HepG2 (cell line): ENCODE measurements around the gene THAP9. TPM values are rescaled to one million over a fixed set of nuclear protein-coding genes. Genes with fewer than 3 reads are reported as not detected.

Source experiments
- PRDM15 ChIP-seq: sonication (generic); formaldehyde crosslinking; IDR thresholded peaks from 2 replicates; pipeline ENCODE4 v1.4.0; 2020; ENCODE audit warnings: missing genetic modification reagents
- polyA plus RNA-seq, 8 experiments: library from polyadenylated mRNA; depleted of rRNA in 3 of 8; stranded (reverse) in 7 of 8; unstranded in 1 of 8; fragments of >200 nt; fragmentation: Illumina TruSeq in 4 of 8; extraction: Trizol in 4 of 8; gene quantifications; 2 replicates each; pipeline versions ENCODE4 v1.2.1 to v1.2.3, GENCODE V29; 2011 to 2016; ENCODE audit warnings: low read depth in 4 of 8, missing spikeins in 1 of 8, mixed read lengths in 1 of 8; ENCODE audit not compliant: insufficient read depth in 1 of 8
- small RNA-seq, 3 experiments: library from RNA; depleted of rRNA; stranded (forward); fragments of <200 nt; gene quantifications; one replicate each; pipeline ENCODE3, GENCODE V24; 2012; ENCODE audit warnings: low read depth in 2 of 3, low replicate concordance in 1 of 3; ENCODE audit not compliant: insufficient read length in 3 of 3, insufficient read depth in 2 of 3
- total RNA-seq, 5 experiments: library from RNA; depleted of rRNA; stranded (reverse); fragments of >200 nt; fragmentation: Illumina TruSeq; extraction: Trizol; gene quantifications; 2 replicates each; pipeline ENCODE4 v1.2.3, GENCODE V29; 2016; ENCODE audit warnings: low read depth in 1 of 5

The THAP9 gene
- total and polyA plus RNA-seq, 2 of the 13 experiments (the other 11 are each of a cell fraction or from before 2014, with no cell fraction given) = 6.0 to 7.2 TPM

GRCh38 chr4:82969414-82969813 is 68.9 kb downstream of the THAP9 start (continued):
- TF ChIP-seq PRDM15 (CRISPR knock-in tag) = no peak

Small RNA genes lying within 50 kb of the gene (small RNA-seq; reads per million reads assigned to genes)
- 0 reads per million in 3 experiments for gene RF00019

Other genes starting within 250 kb of the THAP9 start
- not detected in 2 replicates for gene SCD5, start 101.9 kb upstream of the THAP9 start, total RNA-seq (2016; rRNA removed; fragmentation: Illumina TruSeq; extraction: Trizol)
- gene SCD5, start 101.9 kb upstream of the THAP9 start, polyA plus RNA-seq (2011; rRNA removed) = not detected in 2 replicates
- 231 and 351 TPM in 2 replicates for gene SEC31A, start 9.6 kb upstream of the THAP9 start, total RNA-seq (2016; rRNA removed; fragmentation: Illumina TruSeq; extraction: Trizol)
- 367 and 435 TPM in 2 replicates for gene SEC31A, start 9.6 kb upstream of the THAP9 start, polyA plus RNA-seq (2011; rRNA removed)
- 25.2 and 37.9 TPM in 2 replicates for gene LIN54, start 110.1 kb downstream of the THAP9 start, total RNA-seq (2016; rRNA removed; fragmentation: Illumina TruSeq; extraction: Trizol)
- 22.8 and 32.9 TPM in 2 replicates for gene LIN54, start 110.1 kb downstream of the THAP9 start, polyA plus RNA-seq (2011; rRNA removed)
- gene COPS4, start 134.4 kb downstream of the THAP9 start, total RNA-seq (2016; rRNA removed; fragmentation: Illumina TruSeq; extraction: Trizol) = 52.5 and 90.4 TPM in 2 replicates
- gene COPS4, start 134.4 kb downstream of the THAP9 start, polyA plus RNA-seq (2011; rRNA removed) = 22.3 and 28.8 TPM in 2 replicates
- 3.0 and 4.1 TPM in 2 replicates for gene PLAC8, start 214.0 kb downstream of the THAP9 start, total RNA-seq (2016; rRNA removed; fragmentation: Illumina TruSeq; extraction: Trizol)
- gene PLAC8, start 214.0 kb downstream of the THAP9 start, polyA plus RNA-seq (2011; rRNA removed) = 114 and 174 TPM in 2 replicates